ENCODE data around the gene CMTM4. TPM values are rescaled to one million over a fixed set of nuclear protein-coding genes. Genes with fewer than 3 reads are reported as not detected.
"Not testable (repeated sequence)": the region's sequence is repeated elsewhere in the genome, so short reads cannot be mapped to it uniquely, and the experiment has no call there.

CMTM4 gene
- polyA plus RNA-seq, 4 donors, result 21.0 to 67.0 (median 62.7) TPM

GRCh38 chr16:66617728-66618127 is 78.8 kb downstream of the CMTM4 start:
- no peak for DNase-seq (ENCODE audit: low read depth in 4 of 4, low spot score in 3 of 4)

- DNase-seq (ENCODE audit: low read depth in 4 of 4, low spot score in 3 of 4), result no peak
Observed at GRCh38 chr16:66617010-66617434, 79.5 kb downstream of the CMTM4 start.

GRCh38 chr16:66616592-66616991 is 80.0 kb downstream of the CMTM4 start:
- no peak for DNase-seq (ENCODE audit: low read depth in 4 of 4, low spot score in 3 of 4)

- DNase-seq (ENCODE audit: low read depth in 4 of 4, low spot score in 3 of 4), result no peak
Observed at GRCh38 chr16:66616169-66616568, 80.4 kb downstream of the CMTM4 start.

- no peak for DNase-seq (ENCODE audit: low read depth in 4 of 4, low spot score in 3 of 4)
Observed at GRCh38 chr16:66614161-66614802, 82.3 kb downstream of the CMTM4 start.

- DNase-seq (ENCODE audit: low read depth in 4 of 4, low spot score in 3 of 4), result no peak
Observed at GRCh38 chr16:66612422-66612821, 84.1 kb downstream of the CMTM4 start.

- DNase-seq (ENCODE audit: low read depth in 4 of 4, low spot score in 3 of 4), result not testable (repeated sequence)
Observed at GRCh38 chr16:66611911-66612310, 84.6 kb downstream of the CMTM4 start.

- DNase-seq (ENCODE audit: low read depth in 4 of 4, low spot score in 3 of 4), result no peak
Observed at GRCh38 chr16:66610111-66610820, 86.3 kb downstream of the CMTM4 start.

GRCh38 chr16:66609139-66609510 is 87.4 kb downstream of the CMTM4 start:
- no peak for DNase-seq (ENCODE audit: low read depth in 4 of 4, low spot score in 3 of 4)

- peak in 3 of 4 donors; percentile 60 to 73 (median 70) for DNase-seq (ENCODE audit: low read depth in 4 of 4, low spot score in 3 of 4)
Observed at GRCh38 chr16:66608241-66609138, 88.1 kb downstream of the CMTM4 start.

GRCh38 chr16:66605979-66606751 is 90.4 kb downstream of the CMTM4 start:
- no peak for DNase-seq (ENCODE audit: low read depth in 4 of 4, low spot score in 3 of 4)

GRCh38 chr16:66605177-66605978 is 91.2 kb downstream of the CMTM4 start:
- DNase-seq (ENCODE audit: low read depth in 4 of 4, low spot score in 3 of 4), result peak in 1 of 4 donors; percentile 29

- peak in 2 of 4 donors; percentile 48 to 49 for DNase-seq (ENCODE audit: low read depth in 4 of 4, low spot score in 3 of 4)
Observed at GRCh38 chr16:66604376-66605176, 92.0 kb downstream of the CMTM4 start, which contains the start of gene CMTM3. Gene CMTM3 (plus strand): TSS chr16:66604704. CDS start chr16:66604806, 102 bp downstream.

GRCh38 chr16:66603537-66604375 is 92.8 kb downstream of the CMTM4 start:
- DNase-seq (ENCODE audit: low read depth in 4 of 4, low spot score in 3 of 4), result peak in 3 of 4 donors; percentile 46 to 62 (median 59)

GRCh38 chr16:66601471-66601870 is 95.1 kb downstream of the CMTM4 start:
- DNase-seq (ENCODE audit: low read depth in 4 of 4, low spot score in 3 of 4), result no peak

- DNase-seq (ENCODE audit: low read depth in 4 of 4, low spot score in 3 of 4), result no peak
Observed at GRCh38 chr16:66600477-66600876, 96.1 kb downstream of the CMTM4 start.

GRCh38 chr16:66599726-66600125 is 96.8 kb downstream of the CMTM4 start:
- DNase-seq (ENCODE audit: low read depth in 4 of 4, low spot score in 3 of 4), result no peak

GRCh38 chr16:66598111-66598510 is 98.4 kb downstream of the CMTM4 start:
- no peak for DNase-seq (ENCODE audit: low read depth in 4 of 4, low spot score in 3 of 4)

All from left renal pelvis (tissue), 4 donors.